Measurements from ENCODE around the gene DUSP22.

DUSP22 gene

GRCh38 chr6:352474-352873 is 60.2 kb downstream of the DUSP22 start:
- Histone ChIP-seq H4K20me1 (ENCODE audit: control insufficient read depth, insufficient read depth, low read depth, low read length) (no peaks in the 10 kb centered on the region), H3K36me3 (ENCODE audit: control insufficient read depth, low read length) (no peaks in the 10 kb centered on the region), H3K9me2 (replicated peaks; ENCODE audit: control insufficient read depth, low read length) (no peaks in the 10 kb centered on the region), H3K4me3 (ENCODE audit: low read length) (no peak overlapping the region), H3K4me2 (ENCODE audit: low read length) (no peak overlapping the region), H3K4me1 (ENCODE audit: control insufficient read depth, low read length) (peaks cover 12% of the 10 kb centered on the region), H3K79me2 (ENCODE audit: control insufficient read depth, low read length) (no peaks in the 10 kb centered on the region), H3K27me3 (ENCODE audit: control insufficient read depth, low read length) (0 out of 2 replicates have a peak, but pooled peaks cover 3% of the 10 kb centered on the region), H3K9me3 (ENCODE audit: control insufficient read depth, insufficient read depth, low read length) (peaks cover 4% of the 10 kb centered on the region; the same call in 1 of the 2 replicates), H3F3A (ENCODE audit: control insufficient read depth, insufficient read depth) (no peaks in the 10 kb centered on the region), H3K27ac (ENCODE audit: low read depth, low read length) (no peak overlapping the region)
- TF ChIP-seq CTCF (IDR thresholded peaks at IDR 0.05; ENCODE audit: low read depth, low read length, poor library complexity, severe bottlenecking), result no peak
- no peak for TF ChIP-seq EZH2phosphoT487 (IDR thresholded peaks at IDR 0.05; ENCODE audit: borderline replicate concordance, low read length)

DNA sequence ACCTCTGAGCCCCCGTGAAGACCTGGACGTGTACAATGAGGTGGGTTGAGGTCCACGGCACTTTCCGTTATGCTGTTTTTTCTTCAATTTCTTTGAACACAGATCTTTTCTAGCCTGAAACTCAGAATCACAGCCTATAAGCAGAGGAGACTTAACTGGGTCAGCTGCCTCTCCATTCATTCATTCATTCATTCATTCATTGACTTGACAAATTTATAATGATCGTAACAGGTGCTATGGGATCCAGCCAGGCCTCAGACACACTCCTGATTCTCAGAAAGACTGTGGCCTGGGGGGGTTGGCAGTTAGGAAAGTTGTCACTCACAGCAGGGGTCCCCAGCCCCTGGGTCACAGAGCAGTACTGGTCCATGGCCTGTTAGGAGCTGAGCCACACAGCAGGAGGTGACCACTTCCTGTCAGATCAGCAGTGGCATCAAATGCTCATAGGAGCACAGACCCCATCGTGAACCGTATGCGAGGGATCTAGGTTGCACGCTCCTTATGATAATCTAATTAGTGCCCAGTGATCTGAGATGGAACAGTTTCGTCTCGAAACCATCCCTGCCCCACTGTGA is 60.7 kb downstream of the DUSP22 start:
- Histone ChIP-seq H3K27ac (ENCODE audit: low read depth, low read length) (no peak overlapping the region), H3K9me2 (replicated peaks; ENCODE audit: control insufficient read depth, low read length) (no peaks in the 10 kb centered on the region), H3F3A (ENCODE audit: control insufficient read depth, insufficient read depth) (no peaks in the 10 kb centered on the region), H3K79me2 (ENCODE audit: control insufficient read depth, low read length) (no peaks in the 10 kb centered on the region), H3K36me3 (ENCODE audit: control insufficient read depth, low read length) (no peaks in the 10 kb centered on the region), H3K4me1 (ENCODE audit: control insufficient read depth, low read length) (peaks cover 11% of the 10 kb centered on the region), H3K4me3 (ENCODE audit: low read length) (no peak overlapping the region), H3K27me3 (ENCODE audit: control insufficient read depth, low read length) (0 out of 2 replicates have a peak, but pooled peaks cover 3% of the 10 kb centered on the region), H4K20me1 (ENCODE audit: control insufficient read depth, insufficient read depth, low read depth, low read length) (no peaks in the 10 kb centered on the region), H3K9me3 (ENCODE audit: control insufficient read depth, insufficient read depth, low read length) (peaks cover 6% of the 10 kb centered on the region; the same call in 1 of the 2 replicates), H3K4me2 (ENCODE audit: low read length) (no peak overlapping the region)
- no peak for TF ChIP-seq EZH2phosphoT487 (IDR thresholded peaks at IDR 0.05; ENCODE audit: borderline replicate concordance, low read length)
- TF ChIP-seq CTCF (IDR thresholded peaks at IDR 0.05; ENCODE audit: low read depth, low read length, poor library complexity, severe bottlenecking), result no peak

GRCh38 chr6:353642-354614 is 61.6 kb downstream of the DUSP22 start:
- Histone ChIP-seq H3K27me3 (ENCODE audit: control insufficient read depth, low read length) (0 out of 2 replicates have a peak, but pooled peaks cover 3% of the 10 kb centered on the region), H3K4me1 (ENCODE audit: control insufficient read depth, low read length) (peaks cover 11% of the 10 kb centered on the region)

More at GRCh38 chr6:353642-354614, 61.6 kb downstream of the DUSP22 start:
- H3K4me3 ChIP-seq (ENCODE audit: low read length), result no peak overlapping the region
- TF ChIP-seq EZH2phosphoT487 (IDR thresholded peaks at IDR 0.05; ENCODE audit: borderline replicate concordance, low read length) (no peak), CTCF (IDR thresholded peaks at IDR 0.05; ENCODE audit: low read depth, low read length, poor library complexity, severe bottlenecking) (no peak)
- no peaks in the 10 kb centered on the region for H3K36me3 ChIP-seq (ENCODE audit: control insufficient read depth, low read length)
- no peaks in the 10 kb centered on the region for H3K9me2 ChIP-seq (replicated peaks; ENCODE audit: control insufficient read depth, low read length)
- no peaks in the 10 kb centered on the region for H3K79me2 ChIP-seq (ENCODE audit: control insufficient read depth, low read length)
- H3K27ac ChIP-seq (ENCODE audit: low read depth, low read length), result no peak overlapping the region
- H3F3A ChIP-seq (ENCODE audit: control insufficient read depth, insufficient read depth), result no peaks in the 10 kb centered on the region
- H4K20me1 ChIP-seq (ENCODE audit: control insufficient read depth, insufficient read depth, low read depth, low read length), result no peaks in the 10 kb centered on the region
- peaks cover 6% of the 10 kb centered on the region; the same call in 1 of the 2 replicates for H3K9me3 ChIP-seq (ENCODE audit: control insufficient read depth, insufficient read depth, low read length)
- H3K4me2 ChIP-seq (ENCODE audit: low read length), result no peak overlapping the region
